ENCODE data around the gene PGGT1B. TPM values are rescaled to one million over a fixed set of nuclear protein-coding genes. Genes with fewer than 3 reads are reported as not detected.
"Not testable (repeated sequence)": the region's sequence is repeated elsewhere in the genome, so short reads cannot be mapped to it uniquely, and the experiment has no call there.

The PGGT1B gene
- total RNA-seq, 1 donor from 2014 or later: 42.7 TPM

DNA sequence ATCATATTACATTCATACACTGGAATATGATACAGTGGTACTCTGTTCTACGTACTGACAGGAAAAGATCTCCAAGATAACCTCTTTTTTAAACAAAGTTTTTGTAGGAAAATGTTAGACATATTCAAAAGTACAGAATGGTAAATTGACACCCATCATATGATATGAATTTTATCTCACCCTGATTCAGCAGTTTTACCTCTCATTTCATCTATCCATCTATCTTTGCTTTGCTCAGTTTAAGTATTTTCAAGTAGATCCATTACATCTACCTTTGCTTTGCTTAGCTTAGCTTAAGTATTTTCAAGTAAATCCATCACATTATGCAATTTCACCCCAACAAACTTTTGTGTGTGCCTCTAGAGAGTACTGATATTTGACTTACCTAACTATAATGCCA, 19.5 kb upstream of the PGGT1B start:
- H3K4me1 Mint-ChIP-seq (ENCODE audit: low read depth): no peaks in the 10 kb centered on the region

GRCh38 chr5:115274584-115274983, 11.9 kb upstream of the PGGT1B start:
- Mint-ChIP-seq H3K27me3 (ENCODE audit: insufficient read depth) (peaks cover 13% of the 10 kb centered on the region), H3K4me1 (ENCODE audit: low read depth) (no peaks in the 10 kb centered on the region), H3K27ac (no peak overlapping the region), H3K9me3 (no peaks in the 10 kb centered on the region), H3K36me3 (ENCODE audit: low read depth) (no peaks in the 10 kb centered on the region), H3K4me3 (no peak overlapping the region)
- no peak for DNase-seq (ENCODE audit: low spot score)
- intact Hi-C loops (cut with micrococcal nuclease): no loop called here

More for the DNA sequence above, 19.5 kb upstream of the PGGT1B start:
- DNase-seq (ENCODE audit: low spot score): no peak
- intact Hi-C loops (cut with micrococcal nuclease): no loop called here
- Mint-ChIP-seq H3K36me3 (ENCODE audit: low read depth) (no peaks in the 10 kb centered on the region), H3K9me3 (no peaks in the 10 kb centered on the region), H3K27ac (no peak overlapping the region), H3K4me3 (no peak overlapping the region), H3K27me3 (ENCODE audit: insufficient read depth) (peaks cover 9% of the 10 kb centered on the region)

DNA sequence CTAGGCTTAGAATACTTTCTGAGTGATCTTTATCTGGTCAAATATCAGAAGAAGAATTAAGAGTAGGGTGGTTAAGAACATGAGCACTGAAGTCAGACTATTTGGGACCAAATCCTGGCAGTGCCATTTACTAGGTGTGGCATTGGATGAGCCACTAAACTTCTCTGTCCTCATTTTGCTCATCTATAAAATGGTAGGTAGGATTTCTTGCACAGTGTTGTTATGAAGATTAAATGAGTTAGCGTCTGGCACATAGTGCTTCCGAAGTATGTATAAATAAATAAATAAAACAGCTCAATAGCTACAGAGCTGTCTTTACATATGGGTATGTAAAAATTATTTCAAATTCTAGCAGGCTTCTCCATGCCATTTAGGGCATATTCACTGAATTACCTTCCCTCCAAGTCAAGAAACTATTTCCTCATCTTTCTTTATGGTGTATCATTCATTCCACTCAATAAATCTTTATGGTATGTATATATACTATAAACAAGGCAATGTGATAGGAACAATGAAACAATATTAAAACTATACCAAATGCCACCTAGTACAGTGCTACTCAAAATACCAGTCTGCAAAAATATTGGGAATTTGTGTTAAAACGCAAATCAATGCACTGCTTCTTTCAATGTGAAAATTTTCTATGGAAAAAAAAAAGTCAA, 9.8 kb upstream of the PGGT1B start:
- Mint-ChIP-seq H3K9me3 (no peaks in the 10 kb centered on the region), H3K27me3 (ENCODE audit: insufficient read depth) (peaks cover 13% of the 10 kb centered on the region), H3K27ac (no peak overlapping the region), H3K4me1 (ENCODE audit: low read depth) (no peaks in the 10 kb centered on the region), H3K36me3 (ENCODE audit: low read depth) (no peaks in the 10 kb centered on the region), H3K4me3 (no peak overlapping the region)
- intact Hi-C loops (cut with micrococcal nuclease): no loop called here
- DNase-seq (ENCODE audit: low spot score): no peak

- Mint-ChIP-seq H3K4me1 (ENCODE audit: low read depth) (no peaks in the 10 kb centered on the region), H3K27ac (no peak overlapping the region), H3K36me3 (ENCODE audit: low read depth) (no peaks in the 10 kb centered on the region), H3K4me3 (no peak overlapping the region), H3K9me3 (no peaks in the 10 kb centered on the region), H3K27me3 (ENCODE audit: insufficient read depth) (peaks cover 16% of the 10 kb centered on the region)
- intact Hi-C loops (cut with micrococcal nuclease): no loop called here
- no peak for DNase-seq (ENCODE audit: low spot score)
These were observed 8.8 kb upstream of the PGGT1B start for GRCh38 chr5:115271295-115272050.

GRCh38 chr5:115267617-115268016, 4.9 kb upstream of the PGGT1B start:
- intact Hi-C loops (cut with micrococcal nuclease): no loop called here
- H3K27me3 Mint-ChIP-seq (ENCODE audit: insufficient read depth): peaks cover 9% of the 10 kb centered on the region
- no peak for DNase-seq (ENCODE audit: low spot score)
- H3K4me3 Mint-ChIP-seq: no peak overlapping the region
- H3K36me3 Mint-ChIP-seq (ENCODE audit: low read depth): peaks cover 4% of the 10 kb centered on the region
- peaks cover 14% of the 10 kb centered on the region for H3K9me3 Mint-ChIP-seq
- H3K4me1 Mint-ChIP-seq (ENCODE audit: low read depth): peaks cover 7% of the 10 kb centered on the region
- H3K27ac Mint-ChIP-seq: no peak overlapping the region

DNA sequence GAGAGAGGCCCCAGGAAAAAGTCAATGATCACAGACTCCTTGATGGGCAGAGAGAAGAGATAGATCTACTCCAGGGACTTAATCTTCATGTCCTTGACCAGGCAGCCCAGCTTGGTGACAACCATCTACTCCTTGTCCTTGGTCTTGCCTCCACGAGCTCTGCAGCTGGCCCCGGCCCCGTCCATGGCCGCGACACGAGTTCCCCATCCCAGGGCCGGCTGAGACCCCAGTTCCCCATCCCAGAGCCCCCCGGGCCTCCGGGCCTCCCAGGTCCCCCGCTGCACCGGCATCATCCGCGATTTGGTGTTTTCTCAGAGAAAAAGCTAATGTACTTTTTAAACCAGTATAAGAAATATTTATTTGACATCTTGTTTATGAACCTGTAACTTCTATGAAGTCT, 2.5 kb upstream of the PGGT1B start:
- H3K27ac Mint-ChIP-seq: no peak overlapping the region
- H3K4me1 Mint-ChIP-seq (ENCODE audit: low read depth): peaks cover 25% of the 10 kb centered on the region
- no peak for DNase-seq (ENCODE audit: low spot score)
- peaks cover 14% of the 10 kb centered on the region for H3K9me3 Mint-ChIP-seq
- intact Hi-C loops (cut with micrococcal nuclease): no loop called here
- H3K27me3 Mint-ChIP-seq (ENCODE audit: insufficient read depth): peaks cover 7% of the 10 kb centered on the region
- peaks cover 11% of the 10 kb centered on the region for H3K36me3 Mint-ChIP-seq (ENCODE audit: low read depth)
- H3K4me3 Mint-ChIP-seq: no peak overlapping the region

GRCh38 chr5:115264786-115265185, 2.1 kb upstream of the PGGT1B start:
- Mint-ChIP-seq H3K4me1 (ENCODE audit: low read depth) (peaks cover 30% of the 10 kb centered on the region), H3K9me3 (peaks cover 14% of the 10 kb centered on the region), H3K36me3 (ENCODE audit: low read depth) (peaks cover 11% of the 10 kb centered on the region), H3K4me3 (no peak overlapping the region), H3K27ac (no peak overlapping the region), H3K27me3 (ENCODE audit: insufficient read depth) (peaks cover 6% of the 10 kb centered on the region)
- no peak for DNase-seq (ENCODE audit: low spot score)
- intact Hi-C loops (cut with micrococcal nuclease): loop anchor here (5.0 kb wide), 1 partner anchor 818 kb away; no protein-coding TSS in a partner anchor

- intact Hi-C loops (cut with micrococcal nuclease): loop anchor here (2.0 to 5.0 kb wide), 3 partner anchors 282 to 819 kb away; partner anchors contain the start of genes AP3S1, ATG12 and FEM1C
- H3K9me3 Mint-ChIP-seq: peaks cover 14% of the 10 kb centered on the region
- peak overlapping the region; percentile 87 for H3K27ac Mint-ChIP-seq
- DNase-seq (ENCODE audit: low spot score): no peak
- H3K4me1 Mint-ChIP-seq (ENCODE audit: low read depth): peaks cover 40% of the 10 kb centered on the region
- H3K36me3 Mint-ChIP-seq (ENCODE audit: low read depth): peaks cover 14% of the 10 kb centered on the region
- peaks cover 3% of the 10 kb centered on the region for H3K27me3 Mint-ChIP-seq (ENCODE audit: insufficient read depth)
- H3K4me3 Mint-ChIP-seq: peak overlapping the region; percentile 97
These were observed 352 bp upstream of the PGGT1B start for GRCh38 chr5:115263078-115263380.

DNA sequence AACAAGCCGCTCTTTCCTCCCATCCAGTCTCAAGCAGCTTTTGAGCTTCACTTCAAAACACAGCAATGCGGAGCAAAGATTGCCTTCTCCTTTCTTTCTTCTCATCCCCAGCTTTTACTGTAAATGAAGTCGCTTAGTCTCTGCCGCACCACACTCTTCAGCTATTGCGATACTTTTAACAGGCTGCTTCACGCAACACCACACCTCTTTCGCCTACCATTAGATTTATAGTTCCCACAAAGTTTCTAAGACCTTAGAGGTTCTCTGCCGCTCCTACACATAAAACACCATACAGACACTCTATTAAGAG, 711 bp downstream of the PGGT1B start:
- Mint-ChIP-seq H3K4me1 (ENCODE audit: low read depth) (peaks cover 42% of the 10 kb centered on the region), H3K9me3 (peaks cover 14% of the 10 kb centered on the region), H3K27me3 (ENCODE audit: insufficient read depth) (peaks cover 3% of the 10 kb centered on the region), H3K36me3 (ENCODE audit: low read depth) (peaks cover 15% of the 10 kb centered on the region), H3K4me3 (peak overlapping the region; percentile 97), H3K27ac (peak overlapping the region; percentile 87)
- no peak for DNase-seq (ENCODE audit: low spot score)
- intact Hi-C loops (cut with micrococcal nuclease): loop anchor here (1.0 to 5.0 kb wide), 4 partner anchors 34 to 820 kb away; partner anchors contain the start of genes AP3S1, ATG12, CCDC112 and FEM1C

- H3K4me3 Mint-ChIP-seq: no peak overlapping the region
- H3K4me1 Mint-ChIP-seq (ENCODE audit: low read depth): peaks cover 42% of the 10 kb centered on the region
- DNase-seq (ENCODE audit: low spot score): no peak
- H3K36me3 Mint-ChIP-seq (ENCODE audit: low read depth): peaks cover 15% of the 10 kb centered on the region
- H3K9me3 Mint-ChIP-seq: peaks cover 14% of the 10 kb centered on the region
- intact Hi-C loops (cut with micrococcal nuclease): loop anchor here (5.0 kb wide), 1 partner anchor 822 kb away; no protein-coding TSS in a partner anchor
- H3K27ac Mint-ChIP-seq: no peak overlapping the region
- no peaks in the 10 kb centered on the region for H3K27me3 Mint-ChIP-seq (ENCODE audit: insufficient read depth)
These were observed 2.4 kb downstream of the PGGT1B start for GRCh38 chr5:115260248-115260647.

DNA sequence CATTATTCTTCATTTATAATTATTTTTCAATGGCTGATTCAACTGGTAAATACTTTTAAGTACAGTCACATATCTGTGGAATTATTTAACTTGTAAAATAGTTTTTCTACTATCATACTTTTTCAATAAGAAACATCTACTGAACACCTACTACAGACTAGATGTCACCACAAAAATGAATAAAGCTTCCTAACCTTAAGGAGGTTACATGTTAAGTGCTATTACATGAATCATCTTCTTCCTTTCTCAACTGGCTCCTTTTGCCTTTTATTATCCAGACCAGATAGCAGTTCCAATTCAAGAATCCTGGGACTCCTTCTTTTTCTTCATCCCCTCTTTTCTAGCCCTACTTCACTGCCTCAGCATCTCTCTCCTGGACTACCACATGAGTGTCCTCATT, 4.7 kb downstream of the PGGT1B start:
- Mint-ChIP-seq H3K27ac (no peak overlapping the region), H3K4me3 (no peak overlapping the region), H3K36me3 (ENCODE audit: low read depth) (peaks cover 12% of the 10 kb centered on the region), H3K27me3 (ENCODE audit: insufficient read depth) (no peaks in the 10 kb centered on the region), H3K4me1 (ENCODE audit: low read depth) (peaks cover 38% of the 10 kb centered on the region), H3K9me3 (peaks cover 3% of the 10 kb centered on the region)
- no peak for DNase-seq (ENCODE audit: low spot score)
- intact Hi-C loops (cut with micrococcal nuclease): no loop called here

- H3K4me3 Mint-ChIP-seq; H3K27me3 Mint-ChIP-seq (ENCODE audit: insufficient read depth); H3K36me3 Mint-ChIP-seq (ENCODE audit: low read depth); H3K4me1 Mint-ChIP-seq (ENCODE audit: low read depth); H3K27ac Mint-ChIP-seq; DNase-seq (ENCODE audit: low spot score); H3K9me3 Mint-ChIP-seq: not testable (repeated sequence)
- intact Hi-C loops (cut with micrococcal nuclease): loop anchor here (5.0 kb wide), 1 partner anchor 1637 kb away; no protein-coding TSS in a partner anchor
These were observed 13.3 kb downstream of the PGGT1B start for GRCh38 chr5:115249379-115249778.

GRCh38 chr5:115246361-115246991, 16.2 kb downstream of the PGGT1B start:
- no peak for DNase-seq (ENCODE audit: low spot score)
- Mint-ChIP-seq H3K27ac (no peak overlapping the region), H3K4me1 (ENCODE audit: low read depth) (peaks cover 14% of the 10 kb centered on the region), H3K4me3 (no peak overlapping the region), H3K36me3 (ENCODE audit: low read depth) (peaks cover 7% of the 10 kb centered on the region), H3K27me3 (ENCODE audit: insufficient read depth) (no peaks in the 10 kb centered on the region), H3K9me3 (no peaks in the 10 kb centered on the region)
- intact Hi-C loops (cut with micrococcal nuclease): loop anchor here (1.0 to 5.0 kb wide), 4 partner anchors 37 to 1634 kb away; no protein-coding TSS in a partner anchor
